Type B pancreatic cell (in vitro differentiated cells): Measurements from ENCODE around the gene AP3S1. TPM values are rescaled to one million over a fixed set of nuclear protein-coding genes. Genes with fewer than 3 reads are reported as not detected.

Source experiments
- DNase-seq: peaks from one replicate; pipeline ENCODE4 v3.0.0; 2021; ENCODE audit warnings: mixed read lengths; ENCODE audit not compliant: unreplicated experiment; ENCODE audit errors: extremely low spot score
- H3K27ac Mint-ChIP-seq: 2 replicates; pipeline ENCODE4 v1.8.0; 2021; ENCODE audit warnings: mild to moderate bottlenecking, mixed read lengths
- H3K27me3 Mint-ChIP-seq: 2 replicates; pipeline ENCODE4 v1.8.0; 2021; ENCODE audit warnings: mixed read lengths
- H3K36me3 Mint-ChIP-seq: 2 replicates; pipeline ENCODE4 v1.8.0; 2021; ENCODE audit warnings: mixed read lengths
- H3K4me1 Mint-ChIP-seq: one replicate; pipeline ENCODE4 v1.8.0; 2021; ENCODE audit warnings: mixed read lengths; ENCODE audit not compliant: unreplicated experiment
- H3K4me3 Mint-ChIP-seq: 2 replicates; pipeline ENCODE4 v1.8.0; 2021; ENCODE audit warnings: mild to moderate bottlenecking, mixed read lengths
- H3K9me3 Mint-ChIP-seq: 2 replicates; pipeline ENCODE4 v1.8.0; 2021; ENCODE audit warnings: mixed read lengths
- total RNA-seq: library from RNA; stranded (reverse); gene quantifications from 2 replicates; pipeline ENCODE4 v1.2.1, GENCODE V29; 2021; ENCODE audit warnings: low replicate concordance
- TF ChIP-seq, protein P1 (sequence below): fragments of 200-600 bp; sonication (generic); conservative IDR thresholded peaks from 2 replicates; pipeline ENCODE4 v1.5.0; 2021; ENCODE audit warnings: antibody characterized with exemption, mild to moderate bottlenecking

AP3S1 gene
- total RNA-seq, 1 donor from 2014 or later, result 77.5 TPM

GRCh38 chr5:115956957-115957356, 115.2 kb downstream of the AP3S1 start:
- no peaks in the 10 kb centered on the region for H3K4me1 Mint-ChIP-seq
- DNase-seq, result no peak
- TF ChIP-seq, protein P1, sequence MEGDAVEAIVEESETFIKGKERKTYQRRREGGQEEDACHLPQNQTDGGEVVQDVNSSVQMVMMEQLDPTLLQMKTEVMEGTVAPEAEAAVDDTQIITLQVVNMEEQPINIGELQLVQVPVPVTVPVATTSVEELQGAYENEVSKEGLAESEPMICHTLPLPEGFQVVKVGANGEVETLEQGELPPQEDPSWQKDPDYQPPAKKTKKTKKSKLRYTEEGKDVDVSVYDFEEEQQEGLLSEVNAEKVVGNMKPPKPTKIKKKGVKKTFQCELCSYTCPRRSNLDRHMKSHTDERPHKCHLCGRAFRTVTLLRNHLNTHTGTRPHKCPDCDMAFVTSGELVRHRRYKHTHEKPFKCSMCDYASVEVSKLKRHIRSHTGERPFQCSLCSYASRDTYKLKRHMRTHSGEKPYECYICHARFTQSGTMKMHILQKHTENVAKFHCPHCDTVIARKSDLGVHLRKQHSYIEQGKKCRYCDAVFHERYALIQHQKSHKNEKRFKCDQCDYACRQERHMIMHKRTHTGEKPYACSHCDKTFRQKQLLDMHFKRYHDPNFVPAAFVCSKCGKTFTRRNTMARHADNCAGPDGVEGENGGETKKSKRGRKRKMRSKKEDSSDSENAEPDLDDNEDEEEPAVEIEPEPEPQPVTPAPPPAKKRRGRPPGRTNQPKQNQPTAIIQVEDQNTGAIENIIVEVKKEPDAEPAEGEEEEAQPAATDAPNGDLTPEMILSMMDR, result no peak

DNA sequence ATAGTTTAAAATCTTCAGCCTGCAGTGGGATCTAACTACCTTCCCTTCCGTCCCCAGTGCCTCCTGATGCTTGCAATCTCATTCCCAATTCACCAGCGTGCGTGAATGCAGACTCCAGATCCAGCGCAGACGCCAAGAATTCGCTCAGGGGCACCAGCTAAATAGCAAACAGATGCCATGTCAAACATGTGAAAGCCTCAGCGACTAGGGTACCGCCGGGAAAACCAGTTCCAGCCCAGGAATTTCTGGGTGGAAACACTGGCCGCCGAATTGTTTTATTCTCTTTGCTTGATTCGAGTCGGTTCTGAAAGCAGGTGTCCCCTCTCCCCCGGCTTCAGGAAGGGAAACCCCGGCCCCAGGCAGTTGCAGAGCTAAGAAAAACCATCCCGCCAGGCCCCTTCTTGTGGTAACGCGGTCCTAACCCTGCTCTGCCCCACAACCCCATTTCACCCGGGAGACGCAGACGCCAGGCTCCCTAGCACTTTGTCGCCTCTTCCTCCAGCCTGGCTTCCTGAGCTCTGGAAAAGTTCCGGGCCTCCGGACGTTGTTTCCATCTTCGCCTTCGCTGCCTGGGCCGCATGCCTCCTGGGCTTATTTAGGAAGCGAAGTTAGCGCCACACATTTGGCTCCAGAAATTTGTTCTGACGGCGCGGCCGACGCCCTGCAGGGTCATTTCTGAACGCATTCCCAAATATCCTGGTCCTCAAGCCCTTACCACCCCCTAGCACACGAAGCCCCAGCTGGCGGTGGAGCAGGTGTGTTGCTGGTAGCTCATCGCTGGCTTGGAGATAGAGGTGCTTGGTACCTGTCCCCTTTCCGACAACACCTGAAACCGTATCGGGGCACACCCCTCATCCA, 119.9 kb downstream of the AP3S1 start:
- Mint-ChIP-seq H3K4me1 (no peaks in the 10 kb centered on the region), H3K4me3 (peak overlapping the region; percentile 46), H3K9me3 (no peaks in the 10 kb centered on the region), H3K27ac (no peak overlapping the region), H3K27me3 (peaks cover 60% of the 10 kb centered on the region), H3K36me3 (no peaks in the 10 kb centered on the region)
- no peak for DNase-seq
- TF ChIP-seq, protein P1, result no peak

More at GRCh38 chr5:115956957-115957356, 115.2 kb downstream of the AP3S1 start:
- H3K4me3 Mint-ChIP-seq, result no peak overlapping the region
- H3K9me3 Mint-ChIP-seq, result no peaks in the 10 kb centered on the region
- H3K27me3 Mint-ChIP-seq, result peaks cover 18% of the 10 kb centered on the region
- no peaks in the 10 kb centered on the region for H3K36me3 Mint-ChIP-seq
- H3K27ac Mint-ChIP-seq, result no peak overlapping the region

- no peak within 1 kb of the TSS for H3K27ac Mint-ChIP-seq
Observed at GRCh38 chr5:115962239-115962564, 120.5 kb downstream of the AP3S1 start, which contains the start of gene LVRN. Gene LVRN (plus strand): TSS chr5:115962475. CDS start chr5:115962618, 143 bp downstream.

GRCh38 chr5:115962565-115963402, 121.0 kb downstream of the AP3S1 start:
- Mint-ChIP-seq H3K27me3 (peaks cover 67% of the 10 kb centered on the region), H3K27ac (no peak overlapping the region), H3K9me3 (no peaks in the 10 kb centered on the region), H3K4me3 (peak overlapping the region; percentile 66), H3K4me1 (no peaks in the 10 kb centered on the region), H3K36me3 (no peaks in the 10 kb centered on the region)
- peak; percentile 68 for DNase-seq
- TF ChIP-seq, protein P1, result no peak

More at GRCh38 chr5:115962239-115962564, 120.5 kb downstream of the AP3S1 start, which contains the start of gene LVRN:
- TF ChIP-seq, protein P1, result no peak
- no peak for DNase-seq
- Mint-ChIP-seq H3K27me3 (peaks cover 64% of the 10 kb centered on the region), H3K36me3 (no peaks in the 10 kb centered on the region), H3K4me1 (no peaks in the 10 kb centered on the region), H3K4me3 (peak within 1 kb of the TSS; percentile 66), H3K9me3 (no peaks in the 10 kb centered on the region)

DNA sequence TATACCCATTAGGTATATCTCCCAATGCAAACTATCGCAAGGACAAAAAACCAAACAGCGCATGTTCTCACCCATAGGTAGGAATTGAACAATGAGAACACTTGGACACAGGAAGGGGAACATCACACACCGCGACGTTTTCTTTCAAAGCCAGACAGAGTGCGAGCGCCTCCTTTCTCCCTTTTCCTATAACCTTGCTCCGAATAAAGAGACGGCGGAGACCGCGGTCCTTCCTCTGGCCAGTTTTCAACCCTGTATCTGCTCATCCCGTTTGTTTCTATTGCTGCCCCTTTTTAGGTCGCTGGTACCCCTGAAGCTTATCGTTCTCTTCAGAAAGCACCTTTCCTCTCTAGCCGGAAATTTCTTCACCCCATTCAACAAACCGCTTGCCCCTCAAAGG, 121.8 kb downstream of the AP3S1 start:
- Mint-ChIP-seq H3K4me3 (peak overlapping the region; percentile 23), H3K27me3 (peaks cover 74% of the 10 kb centered on the region), H3K9me3 (no peaks in the 10 kb centered on the region), H3K4me1 (no peaks in the 10 kb centered on the region), H3K36me3 (no peaks in the 10 kb centered on the region), H3K27ac (no peak overlapping the region)
- no peak for DNase-seq
- TF ChIP-seq, protein P1, result no peak

Other genes with a start within 250 kb of the AP3S1 start
- 0.59 and 1.1 TPM in 2 replicates for gene TICAM2, start 239.5 kb upstream of the AP3S1 start, total RNA-seq
- 77.2 and 102 TPM in 2 replicates for gene TMED7, start 215.9 kb upstream of the AP3S1 start, total RNA-seq
- 4.4 and 27.9 TPM in 2 replicates for gene CDO1, start 25.3 kb upstream of the AP3S1 start, total RNA-seq
- 34.4 and 45.9 TPM in 2 replicates for gene ATG12, start 370 bp upstream of the AP3S1 start, total RNA-seq
- 0.19 TPM in 1 of 2 replicates, not detected in the other for gene LVRN, start 120.5 kb downstream of the AP3S1 start, total RNA-seq
- not detected in 2 replicates for gene ARL14EPL, start 190.5 kb downstream of the AP3S1 start, total RNA-seq
- gene COMMD10, start 243.1 kb downstream of the AP3S1 start, total RNA-seq, result 21.8 and 28.6 TPM in 2 replicates